ENCODE data around the gene PDGFA. TPM values are rescaled to one million over a fixed set of nuclear protein-coding genes. Genes with fewer than 3 reads are reported as not detected.

PDGFA gene
- total RNA-seq, 1 experiment from 2014 or later, result 26.9 TPM

DNA sequence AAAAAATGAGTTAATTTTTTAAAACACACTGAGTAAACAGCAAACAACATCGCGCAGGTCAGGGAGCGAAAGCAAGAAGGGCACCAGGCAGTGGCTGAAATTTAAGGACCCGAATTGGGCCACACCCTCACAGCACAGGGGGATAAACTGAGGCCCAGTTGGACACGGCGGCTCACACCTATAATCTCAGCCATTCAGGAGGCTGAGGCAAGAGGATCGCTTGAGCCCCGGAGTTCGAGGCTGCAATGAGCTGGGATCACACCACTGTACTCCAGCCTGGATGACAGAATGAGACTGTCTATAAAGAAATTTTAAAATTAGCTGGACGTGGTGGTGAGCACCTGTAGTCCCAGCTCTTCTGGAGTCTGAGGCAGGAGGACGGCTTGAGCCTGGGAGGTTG is 69.6 kb downstream of the PDGFA start:
- Histone ChIP-seq H3K9me3 (replicated peaks) (no peaks in the 10 kb centered on the region), H3K27ac (no peak overlapping the region), H3K36me3 (no peaks in the 10 kb centered on the region), H3K27me3 (peaks cover 5% of the 10 kb centered on the region; the same call in 1 of the 2 replicates), H3K4me1 (peaks cover 22% of the 10 kb centered on the region), H3K4me3 (no peak overlapping the region)
- DNase-seq, result no peak

GRCh38 chr7:449324-450019 is 70.2 kb downstream of the PDGFA start:
- Histone ChIP-seq H3K36me3 (no peaks in the 10 kb centered on the region), H3K9me3 (replicated peaks) (no peaks in the 10 kb centered on the region), H3K27ac (no peak overlapping the region), H3K4me1 (peaks cover 21% of the 10 kb centered on the region), H3K27me3 (peaks cover 5% of the 10 kb centered on the region; the same call in 1 of the 2 replicates), H3K4me3 (no peak overlapping the region)
- DNase-seq, result no peak

GRCh38 chr7:447523-447922 is 72.1 kb downstream of the PDGFA start:
- H3K27me3 ChIP-seq, result peaks cover 5% of the 10 kb centered on the region; the same call in 1 of the 2 replicates
- no peaks in the 10 kb centered on the region for H3K9me3 ChIP-seq (replicated peaks)
- H3K4me1 ChIP-seq, result peaks cover 13% of the 10 kb centered on the region
- DNase-seq, result no peak
- no peak overlapping the region for H3K4me3 ChIP-seq
- no peaks in the 10 kb centered on the region for H3K36me3 ChIP-seq
- no peak overlapping the region for H3K27ac ChIP-seq

Other genes with a start within 250 kb of the PDGFA start
- not detected in 2 replicates for gene FOXL3, start 229.7 kb downstream of the PDGFA start, total RNA-seq (2014; rRNA removed; shearing (Covaris generic))
- gene DNAAF5, start 206.9 kb upstream of the PDGFA start, total RNA-seq (2014; rRNA removed; shearing (Covaris generic)), result 18.4 and 19.4 TPM in 2 replicates
- gene PRKAR1B, start 207.4 kb upstream of the PDGFA start, total RNA-seq (2014; rRNA removed; shearing (Covaris generic)), result 6.9 and 9.0 TPM in 2 replicates

Data from SJCRH30 (cell line).